Skeletal muscle satellite cell (primary cell): Measurements from ENCODE around the gene MMGT1. TPM values are rescaled to one million over a fixed set of nuclear protein-coding genes. Genes with fewer than 3 reads are reported as not detected.

Experiments used
- H3K27me3 ChIP-seq: 2 replicates; pipeline ENCODE4 v1.7.0; 2013; ENCODE audit warnings: low read length; ENCODE audit not compliant: control insufficient read depth, insufficient read depth
- H3K36me3 ChIP-seq: 2 replicates; pipeline ENCODE4 v1.7.0; 2013; ENCODE audit warnings: mild to moderate bottlenecking, control low read depth, low read length; ENCODE audit not compliant: insufficient read depth
- H3K4me1 ChIP-seq: 2 replicates; pipeline ENCODE4 v1.7.0; 2013; ENCODE audit warnings: low read length; ENCODE audit not compliant: control insufficient read depth, insufficient read depth
- H3K4me2 ChIP-seq: 2 replicates; pipeline ENCODE4 v1.7.0; 2013; ENCODE audit warnings: mild to moderate bottlenecking, low read length
- H3K4me3 ChIP-seq: 2 replicates; pipeline ENCODE4 v1.7.0; 2013; ENCODE audit warnings: low read length
- H3K9ac ChIP-seq: 2 replicates; pipeline ENCODE4 v1.7.0; 2013; ENCODE audit warnings: mild to moderate bottlenecking, low read depth, low read length, moderate library complexity
- H3K9me3 ChIP-seq: replicated peaks from 2 replicates; pipeline ENCODE4 v1.7.0; 2013; ENCODE audit warnings: mild to moderate bottlenecking, control low read depth, low read length
- total RNA-seq: library from RNA; depleted of rRNA; stranded (reverse); fragments of >200 nt; gene quantifications from 2 replicates; pipeline ENCODE4 v1.2.3, GENCODE V29; 2012; rRNA removed

The MMGT1 gene
- 20.5 and 22.1 TPM in 2 replicates for total RNA-seq

DNA sequence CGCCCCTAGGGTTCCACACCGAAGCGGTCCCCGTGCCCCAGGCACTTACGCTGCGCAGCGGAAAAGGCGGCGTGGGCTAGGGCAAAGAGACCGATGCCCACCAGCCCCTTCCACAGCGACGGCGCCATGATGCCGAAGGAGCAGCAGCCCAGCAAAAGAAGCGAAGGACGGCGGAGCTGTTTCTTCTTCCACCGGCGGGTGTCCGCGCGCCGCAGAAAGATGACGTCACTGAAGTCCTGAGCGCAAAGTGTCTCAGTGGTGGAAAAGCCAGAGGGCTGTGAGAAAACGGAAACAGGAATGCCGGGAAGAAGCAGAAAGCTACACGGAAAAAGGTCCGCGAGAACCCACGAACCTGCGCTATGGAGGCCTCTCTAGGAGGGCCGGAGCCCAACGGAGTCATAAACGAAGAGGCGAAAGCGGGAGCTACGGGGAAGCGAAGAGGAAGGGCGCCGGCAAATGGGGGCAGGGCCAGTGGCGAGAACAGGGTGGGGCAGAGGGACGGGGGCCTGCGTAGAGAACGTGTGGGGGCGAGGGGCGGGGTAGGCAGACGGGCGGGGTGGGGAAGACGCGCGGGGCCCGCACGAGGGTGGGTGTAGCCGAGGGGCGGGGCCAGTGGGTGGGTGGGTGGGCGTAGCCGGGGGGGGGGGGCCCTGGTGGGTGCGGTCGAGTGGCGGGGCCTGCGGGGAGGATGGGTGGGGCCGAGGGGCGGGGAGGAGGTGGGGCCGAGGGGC, at the start of gene MMGT1:
Gene MMGT1, minus strand, starts transcription at position 441 of the 731 bp plus-strand sequence. Its CDS starts 313 bp downstream, at position 128.
- peak within 1 kb of the TSS; percentile 98 for H3K4me3 ChIP-seq
- H3K9me3 ChIP-seq = no peaks in the 10 kb centered on the region
- no peaks in the 10 kb centered on the region for H3K36me3 ChIP-seq
- no peaks in the 10 kb centered on the region for H3K27me3 ChIP-seq
- H3K4me2 ChIP-seq = peak within 1 kb of the TSS; percentile 63
- peak within 1 kb of the TSS; percentile 98 for H3K9ac ChIP-seq
- peaks cover 12% of the 10 kb centered on the region for H3K4me1 ChIP-seq

DNA sequence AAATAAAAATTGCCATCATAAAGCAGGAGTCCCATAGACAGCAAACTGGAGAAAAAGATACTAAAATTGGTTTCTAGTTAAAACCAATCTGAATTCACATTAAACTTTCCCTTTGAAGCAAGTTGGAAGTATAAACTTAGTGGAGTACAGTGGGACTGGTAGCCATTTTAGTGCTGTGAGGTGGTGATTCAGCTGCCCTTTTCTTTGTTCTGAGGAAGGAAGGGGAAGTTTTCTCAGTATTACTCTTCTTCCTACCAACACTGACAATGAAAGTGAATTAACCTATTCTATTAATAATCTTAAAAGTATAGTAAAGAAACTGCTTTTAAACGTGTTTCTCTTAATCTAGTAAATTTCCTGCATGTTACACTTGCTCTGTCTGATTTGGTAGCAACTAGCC, 48.1 kb upstream of the MMGT1 start:
- Histone ChIP-seq H3K36me3 (no peaks in the 10 kb centered on the region), H3K9ac (no peak overlapping the region), H3K4me2 (no peak overlapping the region), H3K4me3 (no peak overlapping the region), H3K27me3 (no peaks in the 10 kb centered on the region), H3K9me3 (no peaks in the 10 kb centered on the region), H3K4me1 (no peaks in the 10 kb centered on the region)

DNA sequence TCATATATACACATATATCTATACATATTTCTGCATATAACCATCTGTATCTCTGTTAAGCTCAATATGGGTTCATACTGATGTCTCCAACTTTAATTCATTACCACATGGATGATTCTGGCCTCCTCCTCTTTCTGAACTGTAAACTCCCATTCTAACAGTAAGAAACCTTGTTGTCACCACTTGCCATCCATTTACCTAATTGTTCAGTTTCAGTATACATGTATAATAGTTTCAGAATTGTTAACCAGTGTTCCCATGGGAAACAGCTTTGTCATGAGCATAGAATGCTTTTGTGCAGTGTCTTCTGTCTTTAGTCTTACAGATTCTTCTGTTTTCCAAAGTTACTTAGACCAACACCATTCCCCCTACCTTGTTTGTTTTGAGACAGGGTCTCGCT, 47.4 kb upstream of the MMGT1 start:
- Histone ChIP-seq H3K36me3 (no peaks in the 10 kb centered on the region), H3K4me3 (no peak overlapping the region), H3K4me2 (no peak overlapping the region), H3K9me3 (no peaks in the 10 kb centered on the region), H3K4me1 (no peaks in the 10 kb centered on the region), H3K27me3 (no peaks in the 10 kb centered on the region), H3K9ac (no peak overlapping the region)

DNA sequence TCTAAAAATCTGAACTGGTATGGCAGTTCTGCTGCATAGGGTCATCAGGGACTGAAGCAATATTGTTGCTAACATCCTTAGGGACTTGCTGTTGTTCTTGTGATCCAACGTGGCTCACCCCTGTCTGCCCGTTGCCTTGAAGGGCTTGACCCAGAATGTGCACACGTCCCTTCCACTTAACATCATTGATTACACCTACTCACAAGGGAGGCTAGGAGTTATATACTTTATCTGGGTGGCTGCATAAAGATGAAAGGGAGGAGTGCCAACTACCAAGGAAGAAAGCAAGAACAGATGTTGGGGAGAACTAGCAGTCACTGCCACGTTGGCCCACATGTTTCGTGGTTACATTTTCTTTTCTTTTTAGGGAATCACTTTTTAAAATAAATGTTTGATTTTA, 45.4 kb upstream of the MMGT1 start:
- Histone ChIP-seq H3K27me3 (no peaks in the 10 kb centered on the region), H3K9me3 (no peaks in the 10 kb centered on the region), H3K9ac (no peak overlapping the region), H3K36me3 (no peaks in the 10 kb centered on the region), H3K4me1 (no peaks in the 10 kb centered on the region), H3K4me3 (no peak overlapping the region), H3K4me2 (no peak overlapping the region)

DNA sequence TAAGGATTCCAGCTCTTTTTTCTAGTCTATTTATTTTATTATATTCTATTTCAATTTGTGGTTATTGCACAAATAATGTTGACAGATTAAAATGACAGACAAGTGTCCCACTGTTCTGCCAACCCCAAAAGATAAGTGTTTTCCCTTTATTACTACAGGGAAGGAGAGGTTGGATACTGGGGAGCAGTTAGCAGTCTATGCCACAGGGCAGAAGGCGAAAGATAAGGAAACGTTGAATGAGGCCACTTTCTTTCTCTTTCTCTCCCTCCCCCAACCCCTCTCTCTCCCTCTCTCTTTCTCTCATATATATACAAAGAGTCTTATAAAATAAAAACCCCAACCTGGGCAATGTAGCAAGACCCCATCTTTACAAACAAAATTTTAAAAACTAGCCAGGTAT, 43.1 kb upstream of the MMGT1 start:
- Histone ChIP-seq H3K4me2 (no peak overlapping the region), H3K4me1 (no peaks in the 10 kb centered on the region), H3K9me3 (no peaks in the 10 kb centered on the region), H3K36me3 (no peaks in the 10 kb centered on the region), H3K4me3 (no peak overlapping the region), H3K9ac (no peak overlapping the region), H3K27me3 (no peaks in the 10 kb centered on the region)

DNA sequence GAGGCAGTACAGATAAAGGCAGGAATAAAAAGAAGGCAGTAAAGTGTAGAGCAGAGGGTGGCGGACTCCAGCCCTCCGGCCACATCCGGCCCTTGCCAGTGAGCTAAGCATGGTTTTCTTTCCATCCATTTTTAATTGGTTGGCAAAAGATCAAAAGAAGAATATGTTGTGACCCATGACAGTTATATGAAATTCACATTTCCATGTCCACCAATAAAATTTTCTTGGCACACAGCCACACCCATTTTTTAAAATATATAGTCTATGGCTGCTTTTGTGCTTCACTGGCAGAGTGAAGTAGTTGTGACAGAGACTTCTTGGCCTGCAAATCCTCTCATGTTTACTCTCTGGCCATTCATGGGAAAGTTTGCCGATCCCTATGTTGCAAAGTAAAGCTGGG, 41.2 kb upstream of the MMGT1 start:
- no peaks in the 10 kb centered on the region for H3K4me1 ChIP-seq
- H3K9me3 ChIP-seq = no peaks in the 10 kb centered on the region
- no peaks in the 10 kb centered on the region for H3K27me3 ChIP-seq
- no peaks in the 10 kb centered on the region for H3K36me3 ChIP-seq
- no peak overlapping the region for H3K4me3 ChIP-seq
- H3K4me2 ChIP-seq = no peak overlapping the region
- H3K9ac ChIP-seq = no peak overlapping the region

DNA sequence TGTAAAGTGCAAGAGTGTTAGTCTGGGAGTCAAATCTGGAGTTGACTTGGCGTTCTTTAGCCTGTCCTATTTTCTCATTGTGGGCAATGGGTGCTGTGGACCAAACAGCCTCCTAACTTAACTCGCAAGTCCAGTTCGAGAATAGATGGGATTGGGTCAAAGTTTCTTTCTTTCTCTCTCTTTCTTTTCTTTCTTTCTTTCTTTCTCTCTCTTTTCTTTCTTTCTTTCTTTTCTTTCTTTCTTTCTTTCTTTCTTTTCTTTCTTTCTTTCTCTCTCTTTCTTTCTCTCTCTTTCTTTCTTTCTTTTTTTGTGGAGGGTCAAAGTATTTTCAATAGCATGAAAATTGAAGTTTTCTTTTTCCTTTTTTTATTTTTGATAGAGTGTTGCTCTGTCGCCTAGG, 14.5 kb upstream of the MMGT1 start:
- Histone ChIP-seq H3K36me3 (no peaks in the 10 kb centered on the region), H3K9me3 (no peaks in the 10 kb centered on the region), H3K4me3 (no peak overlapping the region)

DNA sequence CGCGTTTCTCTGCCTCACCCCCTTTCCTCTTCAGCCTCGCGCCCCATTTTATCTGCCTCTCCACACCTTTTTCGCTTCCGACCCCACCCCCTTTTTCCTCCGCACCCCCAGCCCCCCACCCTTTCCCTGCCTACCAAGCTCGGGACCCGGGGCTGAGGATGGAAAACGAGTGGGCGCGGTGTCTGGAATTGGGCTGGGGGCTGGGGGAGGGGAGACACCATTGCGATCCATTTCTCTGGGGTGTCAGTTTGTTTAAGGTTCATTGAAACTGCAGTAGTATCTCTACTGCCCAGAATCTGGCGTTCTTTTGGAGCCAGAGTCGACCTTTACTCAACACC, 12.2 kb upstream of the MMGT1 start:
- Histone ChIP-seq H3K9me3 (no peaks in the 10 kb centered on the region), H3K36me3 (no peaks in the 10 kb centered on the region), H3K4me1 (peaks cover 8% of the 10 kb centered on the region), H3K4me2 (peak overlapping the region; percentile 78), H3K9ac (peak overlapping the region; percentile 71), H3K4me3 (peak overlapping the region; percentile 86), H3K27me3 (no peaks in the 10 kb centered on the region)

More for the DNA sequence above, 14.5 kb upstream of the MMGT1 start:
- H3K27me3 ChIP-seq = no peaks in the 10 kb centered on the region
- peaks cover 8% of the 10 kb centered on the region for H3K4me1 ChIP-seq
- H3K4me2 ChIP-seq = no peak overlapping the region
- no peak overlapping the region for H3K9ac ChIP-seq

DNA sequence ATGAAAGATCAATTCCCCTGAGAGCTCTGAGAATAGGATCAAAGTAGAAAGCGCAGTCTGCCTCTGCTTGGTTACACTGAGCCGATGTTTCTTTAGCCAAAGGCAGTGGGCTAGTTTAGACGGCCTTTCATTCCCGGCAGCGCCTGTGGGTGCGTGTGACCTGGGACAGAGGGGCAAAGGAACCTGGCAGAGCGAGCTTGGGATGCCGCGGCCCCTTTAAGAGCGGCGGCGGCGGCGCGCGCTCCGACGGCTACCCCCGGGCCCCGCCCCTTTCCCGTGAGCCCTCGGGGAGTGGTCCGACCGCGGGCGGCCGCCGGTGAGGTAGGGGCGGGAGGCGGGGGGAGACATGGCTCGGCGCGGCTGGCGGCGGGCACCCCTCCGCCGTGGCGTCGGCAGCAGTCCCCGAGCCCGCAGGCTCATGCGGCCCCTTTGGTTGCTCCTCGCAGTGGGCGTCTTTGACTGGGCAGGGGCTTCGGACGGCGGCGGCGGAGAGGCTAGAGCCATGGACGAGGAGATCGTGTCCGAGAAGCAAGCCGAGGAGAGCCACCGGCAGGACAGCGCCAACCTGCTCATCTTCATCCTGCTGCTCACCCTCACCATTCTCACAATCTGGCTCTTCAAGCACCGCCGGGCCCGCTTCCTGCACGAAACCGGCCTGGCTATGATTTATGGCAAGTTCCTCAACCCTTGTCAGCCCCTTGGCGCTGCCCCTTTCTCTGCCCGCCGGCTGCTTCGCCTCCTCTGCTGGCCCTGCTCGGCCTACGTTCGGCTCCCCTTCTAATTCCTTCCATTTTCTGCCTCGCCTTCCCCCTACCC, 11.6 kb upstream of the MMGT1 start, which contains the start of gene SLC9A6:
Gene SLC9A6, plus strand, starts transcription at position 279 of the 816 bp plus-strand sequence. Its CDS starts 224 bp downstream, at position 503.
- no peaks in the 10 kb centered on the region for H3K9me3 ChIP-seq
- H3K36me3 ChIP-seq = no peaks in the 10 kb centered on the region
- H3K4me1 ChIP-seq = peaks cover 8% of the 10 kb centered on the region
- peak within 1 kb of the TSS; percentile 71 for H3K9ac ChIP-seq
- H3K4me2 ChIP-seq = peak within 1 kb of the TSS; percentile 78
- no peaks in the 10 kb centered on the region for H3K27me3 ChIP-seq
- peak within 1 kb of the TSS; percentile 86 for H3K4me3 ChIP-seq

DNA sequence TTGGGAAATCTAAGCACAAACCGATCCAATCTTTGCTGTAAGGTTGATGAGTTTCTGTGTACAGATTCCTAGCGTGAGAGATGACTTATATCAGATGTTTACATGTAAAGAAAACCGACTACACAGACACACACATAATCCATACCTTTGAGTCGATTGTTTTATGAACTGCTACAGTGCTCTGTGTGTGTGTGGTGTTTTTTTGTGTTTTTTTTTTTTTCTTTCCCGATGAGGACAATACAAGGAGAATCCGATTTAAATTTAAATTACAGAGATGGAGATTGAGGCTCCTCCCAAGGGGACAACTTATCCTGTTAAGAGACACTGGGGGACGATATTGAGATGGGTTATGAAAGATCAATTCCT, 11.0 kb upstream of the MMGT1 start:
- no peaks in the 10 kb centered on the region for H3K36me3 ChIP-seq
- peak overlapping the region; percentile 86 for H3K4me3 ChIP-seq
- peaks cover 8% of the 10 kb centered on the region for H3K4me1 ChIP-seq
- H3K9ac ChIP-seq = peak overlapping the region; percentile 71
- no peaks in the 10 kb centered on the region for H3K27me3 ChIP-seq
- H3K4me2 ChIP-seq = peak overlapping the region; percentile 78
- H3K9me3 ChIP-seq = no peaks in the 10 kb centered on the region

DNA sequence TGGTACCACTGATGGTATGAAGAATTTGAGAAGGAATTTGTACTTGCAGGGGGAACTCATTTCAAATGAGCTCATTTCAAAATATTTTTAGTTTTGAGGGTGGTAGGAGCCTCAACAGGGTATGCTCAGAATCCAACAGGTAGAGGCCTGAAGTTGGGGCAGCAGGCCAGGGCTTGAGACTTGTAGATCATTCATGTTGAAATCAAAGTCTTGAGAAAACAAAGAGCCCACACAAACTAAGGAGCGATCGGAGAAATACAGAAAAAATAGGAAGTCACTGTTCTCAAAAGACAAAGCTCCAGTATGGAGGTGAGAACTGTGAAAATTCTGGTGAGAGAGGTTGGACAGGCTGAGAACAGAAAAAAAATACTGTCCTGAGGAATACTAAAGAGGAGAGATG, 10.5 kb upstream of the MMGT1 start:
- Histone ChIP-seq H3K9me3 (no peaks in the 10 kb centered on the region), H3K9ac (peak overlapping the region; percentile 71), H3K4me1 (peaks cover 8% of the 10 kb centered on the region), H3K4me3 (peak overlapping the region; percentile 86), H3K4me2 (peak overlapping the region; percentile 78), H3K36me3 (no peaks in the 10 kb centered on the region), H3K27me3 (no peaks in the 10 kb centered on the region)
